SJSA1 (cell line): ENCODE measurements around the gene NFAM1. TPM values are rescaled to one million over a fixed set of nuclear protein-coding genes. Genes with fewer than 3 reads are reported as not detected.

Source experiments
- DNase-seq, 2 experiments: peaks; one replicate each; pipeline ENCODE4 v3.0.0-alpha.2; 2015 to 2020; ENCODE audit warnings: low spot score in 2 of 2, low read depth in 1 of 2
- H3K27ac ChIP-seq: fragments of 250-450 bp; sonication (Bioruptor Pico); 2 replicates; pipeline ENCODE4 v1.5.1; 2020; ENCODE audit warnings: mild to moderate bottlenecking, moderate library complexity
- H3K27me3 ChIP-seq: fragments of 250-450 bp; sonication (Bioruptor Pico); replicated peaks from 2 replicates; pipeline ENCODE4 v1.5.1; 2020; ENCODE audit warnings: mild to moderate bottlenecking, moderate library complexity
- H3K36me3 ChIP-seq: fragments of 250-450 bp; sonication (Bioruptor Pico); 2 replicates; pipeline ENCODE4 v1.5.1; 2020; ENCODE audit warnings: mild to moderate bottlenecking
- H3K4me1 ChIP-seq: fragments of 250-450 bp; sonication (Bioruptor Pico); replicated peaks from 2 replicates; pipeline ENCODE4 v1.6.1; 2021; ENCODE audit warnings: mild to moderate bottlenecking
- H3K4me3 ChIP-seq: fragments of 250-450 bp; sonication (Bioruptor Pico); 2 replicates; pipeline ENCODE4 v1.5.1; 2020; ENCODE audit warnings: mild to moderate bottlenecking
- H3K9me3 ChIP-seq: fragments of 250-450 bp; sonication (Bioruptor Pico); replicated peaks from 2 replicates; pipeline ENCODE4 v1.5.1; 2020; ENCODE audit warnings: mild to moderate bottlenecking
- total RNA-seq: library from RNA; depleted of rRNA; stranded (reverse); fragments of >200 nt; shearing (Covaris generic); gene quantifications from 2 replicates; pipeline ENCODE4 v1.2.3, GENCODE V29; 2014; rRNA removed

The NFAM1 gene, protein sequence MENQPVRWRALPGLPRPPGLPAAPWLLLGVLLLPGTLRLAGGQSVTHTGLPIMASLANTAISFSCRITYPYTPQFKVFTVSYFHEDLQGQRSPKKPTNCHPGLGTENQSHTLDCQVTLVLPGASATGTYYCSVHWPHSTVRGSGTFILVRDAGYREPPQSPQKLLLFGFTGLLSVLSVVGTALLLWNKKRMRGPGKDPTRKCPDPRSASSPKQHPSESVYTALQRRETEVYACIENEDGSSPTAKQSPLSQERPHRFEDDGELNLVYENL
- total RNA-seq, result not detected in 2 replicates

DNA sequence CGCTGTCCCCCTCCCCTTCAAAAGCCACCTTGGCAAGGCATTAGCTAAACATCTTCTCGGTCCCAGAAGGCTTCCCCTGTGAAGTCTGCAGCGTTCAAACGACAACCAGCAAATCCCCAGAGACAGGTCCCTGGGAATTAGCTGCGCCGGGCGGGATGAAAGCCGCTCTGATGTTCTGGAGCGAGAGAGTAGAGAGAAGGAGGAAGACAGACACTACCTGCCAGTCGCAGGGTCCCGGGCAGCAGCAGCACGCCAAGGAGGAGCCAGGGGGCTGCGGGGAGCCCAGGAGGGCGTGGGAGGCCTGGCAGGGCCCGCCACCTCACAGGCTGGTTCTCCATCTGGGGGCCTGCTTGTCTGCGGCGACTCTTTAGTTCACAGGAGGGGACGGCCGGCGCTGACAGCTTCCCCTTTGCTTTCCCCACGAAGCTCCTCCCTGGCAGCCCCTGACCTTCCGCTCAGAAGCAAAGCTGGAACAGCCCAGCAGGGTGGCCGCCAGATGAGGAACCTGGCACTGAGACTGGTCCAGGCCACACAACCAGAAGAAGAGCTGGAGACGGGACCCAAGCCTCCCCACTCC, at the start of gene NFAM1:
NFAM1 (minus strand) TSS at position 384 of the 577 bp plus-strand sequence; CDS start at position 338, 46 bp downstream.
- H3K4me1 ChIP-seq, result no peaks in the 10 kb centered on the region
- no peak within 1 kb of the TSS for H3K4me3 ChIP-seq
- no peaks in the 10 kb centered on the region for H3K9me3 ChIP-seq
- no peak within 1 kb of the TSS for H3K27ac ChIP-seq
- no peak for DNase-seq
- no peaks in the 10 kb centered on the region for H3K36me3 ChIP-seq
- peaks cover 14% of the 10 kb centered on the region; the same call in 1 of the 2 replicates for H3K27me3 ChIP-seq

DNA sequence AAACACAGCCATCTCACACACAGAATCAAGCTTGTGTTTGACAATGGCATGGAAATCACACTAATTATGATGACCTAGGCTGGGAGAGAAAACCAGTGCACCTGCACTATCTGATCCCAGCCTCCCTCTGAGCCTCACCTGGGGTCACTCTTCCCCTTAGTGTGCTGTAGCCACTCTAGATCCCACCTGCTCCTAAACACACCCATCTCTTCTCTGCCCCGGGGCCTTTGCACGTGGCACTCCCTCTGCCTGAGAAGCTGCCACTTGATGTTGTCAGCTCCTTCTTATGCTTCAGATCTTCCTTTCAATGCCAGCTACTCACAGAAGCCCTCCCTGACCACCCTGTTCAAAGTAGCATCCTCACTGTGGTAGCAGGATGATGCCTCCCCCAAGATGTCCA, 42.9 kb upstream of the NFAM1 start:
- Histone ChIP-seq H3K27me3 (0 out of 2 replicates have a peak, but pooled peaks cover 3% of the 10 kb centered on the region), H3K4me3 (no peak overlapping the region), H3K4me1 (no peaks in the 10 kb centered on the region), H3K9me3 (no peaks in the 10 kb centered on the region; the same call in 1 of the 2 replicates), H3K27ac (no peak overlapping the region), H3K36me3 (no peaks in the 10 kb centered on the region)
- no peak for DNase-seq

DNA sequence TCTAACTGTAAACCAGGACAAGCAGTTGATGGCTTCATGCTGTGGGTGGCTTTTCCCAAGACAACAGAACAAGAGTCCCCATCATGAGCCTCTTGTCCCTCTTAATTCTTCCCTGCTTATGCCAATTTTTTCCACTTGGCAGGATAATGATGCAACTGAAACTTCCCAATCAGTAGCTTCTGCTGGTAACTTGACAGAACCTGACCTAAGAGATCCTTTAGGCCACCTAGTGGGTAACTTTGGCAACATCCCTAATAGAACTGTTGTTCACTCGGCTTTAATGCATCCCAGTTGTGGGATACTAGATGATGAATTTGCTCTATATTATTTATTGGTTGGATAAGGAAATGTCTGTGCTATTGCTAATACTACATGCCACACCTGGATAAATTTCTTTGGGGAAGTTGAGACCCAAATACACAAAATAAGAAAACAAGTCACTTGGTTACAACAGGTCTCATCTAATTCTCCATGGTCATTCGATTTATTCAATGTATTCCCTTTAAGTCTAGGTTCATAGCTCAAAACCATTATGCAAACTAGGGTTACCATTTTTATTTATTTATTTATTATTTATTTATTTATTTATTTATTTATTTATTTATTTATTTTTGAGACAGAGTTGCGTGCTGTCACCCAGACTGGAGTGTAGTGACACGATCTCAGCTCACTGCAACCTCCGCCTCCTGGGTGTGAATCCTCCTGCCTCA, 41.4 kb upstream of the NFAM1 start:
- no peaks in the 10 kb centered on the region for H3K36me3 ChIP-seq
- no peaks in the 10 kb centered on the region; the same call in 1 of the 2 replicates for H3K9me3 ChIP-seq
- H3K27me3 ChIP-seq, result 0 out of 2 replicates have a peak, but pooled peaks cover 3% of the 10 kb centered on the region
- peak in 1 of 2 experiments; percentile 7 for DNase-seq
- H3K4me1 ChIP-seq, result no peaks in the 10 kb centered on the region
- H3K27ac ChIP-seq, result no peak overlapping the region
- no peak overlapping the region for H3K4me3 ChIP-seq

DNA sequence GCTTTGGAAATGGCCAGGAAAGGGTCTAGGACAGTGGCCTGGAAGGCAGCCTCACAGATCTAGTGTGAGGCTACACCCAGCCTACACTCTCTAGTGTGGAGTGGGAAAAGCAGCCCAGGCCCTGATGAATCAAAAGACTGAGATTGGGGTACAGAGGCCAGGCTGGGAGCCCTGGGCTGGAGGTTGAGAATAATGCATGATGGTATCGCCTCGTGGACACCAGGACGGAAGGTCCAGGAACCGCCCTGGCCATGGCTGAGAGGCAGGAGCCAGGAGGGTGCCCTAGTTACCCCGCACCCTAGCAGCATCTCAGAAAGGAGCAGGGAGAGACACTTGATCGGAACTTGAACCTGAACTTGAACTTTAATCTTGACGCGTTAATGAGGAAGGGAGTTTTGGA, 40.5 kb upstream of the NFAM1 start:
- 0 out of 2 replicates have a peak, but pooled peaks cover 9% of the 10 kb centered on the region for H3K27me3 ChIP-seq
- no peak overlapping the region for H3K4me3 ChIP-seq
- no peaks in the 10 kb centered on the region for H3K36me3 ChIP-seq
- no peaks in the 10 kb centered on the region for H3K4me1 ChIP-seq
- no peaks in the 10 kb centered on the region; the same call in 1 of the 2 replicates for H3K9me3 ChIP-seq
- DNase-seq, result no peak
- H3K27ac ChIP-seq, result no peak overlapping the region

DNA sequence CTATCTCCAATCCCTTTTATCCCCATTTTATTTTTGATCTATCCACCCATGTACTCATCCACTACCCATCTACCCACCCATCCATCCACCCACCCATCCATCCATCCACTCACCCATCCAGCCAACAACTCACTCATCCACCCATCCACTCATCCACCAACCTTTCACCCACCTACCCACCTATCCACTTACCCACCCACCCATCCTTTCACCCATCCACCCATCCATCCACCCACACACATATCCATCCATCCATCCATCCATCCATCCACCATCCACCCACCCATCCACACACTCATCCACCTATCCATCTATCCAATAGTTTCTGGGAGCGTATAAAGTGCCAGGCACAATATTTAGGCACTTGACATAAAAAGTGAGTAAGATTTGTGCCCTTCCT, 39.2 kb upstream of the NFAM1 start:
- H3K36me3 ChIP-seq, result no peaks in the 10 kb centered on the region

DNA sequence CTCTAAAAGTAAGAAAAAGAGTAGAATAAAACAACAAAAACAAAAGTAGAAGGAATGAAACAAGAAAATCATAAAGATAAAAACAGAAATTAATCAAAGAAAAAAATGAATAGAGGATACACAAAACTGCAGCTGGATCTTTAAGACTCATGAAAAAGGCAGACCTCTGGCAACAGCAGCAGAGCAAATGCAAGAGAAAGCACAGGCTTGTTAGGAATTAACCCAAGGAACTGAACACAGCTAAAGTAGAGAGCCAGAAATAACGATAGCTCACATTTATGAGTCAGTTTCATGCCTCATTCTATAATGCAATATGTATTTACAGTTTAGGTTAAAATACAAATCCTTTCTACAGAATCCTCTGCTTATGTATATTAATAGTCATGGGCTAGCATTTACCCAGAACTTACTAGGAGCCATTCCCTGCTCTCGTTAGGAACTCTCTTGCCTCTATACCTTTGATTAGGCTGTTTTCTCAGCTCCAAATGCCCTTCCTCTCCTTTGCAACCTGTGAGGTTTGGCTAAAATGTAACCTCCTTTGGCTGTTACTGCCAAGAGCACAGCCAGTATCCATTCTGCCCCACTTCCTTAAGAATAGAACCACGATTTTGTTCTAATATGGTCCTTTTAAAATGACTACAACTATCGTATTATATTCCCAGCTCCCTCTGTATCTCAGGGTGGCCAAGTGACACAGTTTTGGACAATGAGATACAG, 38.3 kb upstream of the NFAM1 start:
- no peak for DNase-seq
- Histone ChIP-seq H3K9me3 (no peaks in the 10 kb centered on the region; the same call in 1 of the 2 replicates), H3K36me3 (no peaks in the 10 kb centered on the region), H3K27ac (no peak overlapping the region), H3K4me1 (no peaks in the 10 kb centered on the region), H3K27me3 (peaks cover 9% of the 10 kb centered on the region; the same call in 1 of the 2 replicates), H3K4me3 (no peak overlapping the region)

More for the DNA sequence above, 39.2 kb upstream of the NFAM1 start:
- no peak overlapping the region for H3K4me3 ChIP-seq
- peaks cover 9% of the 10 kb centered on the region; the same call in 1 of the 2 replicates for H3K27me3 ChIP-seq
- no peak for DNase-seq
- no peaks in the 10 kb centered on the region; the same call in 1 of the 2 replicates for H3K9me3 ChIP-seq
- no peaks in the 10 kb centered on the region for H3K4me1 ChIP-seq
- H3K27ac ChIP-seq, result no peak overlapping the region

DNA sequence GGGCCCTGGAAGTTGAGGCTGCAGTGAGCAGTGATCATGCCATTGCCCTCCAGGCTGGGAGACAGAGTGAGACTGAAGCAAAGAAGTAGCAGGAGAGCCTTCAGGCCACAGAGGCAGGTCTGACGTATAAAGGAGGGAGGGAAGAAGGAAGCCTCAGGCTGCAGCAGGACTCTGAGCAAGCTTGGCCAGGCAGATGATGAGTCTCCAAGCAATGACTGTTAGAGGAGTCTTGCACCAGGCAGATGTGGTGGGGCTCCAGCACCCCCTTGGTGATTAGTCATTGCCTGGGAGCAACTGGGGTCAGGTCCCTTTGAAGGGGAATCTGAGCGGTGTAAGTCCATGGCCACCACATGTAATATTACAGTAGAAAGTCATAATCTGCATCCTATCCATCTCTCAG, 36.6 kb upstream of the NFAM1 start:
- Histone ChIP-seq H3K9me3 (no peaks in the 10 kb centered on the region; the same call in 1 of the 2 replicates), H3K36me3 (no peaks in the 10 kb centered on the region), H3K4me3 (no peak overlapping the region), H3K27me3 (peaks cover 9% of the 10 kb centered on the region; the same call in 1 of the 2 replicates), H3K27ac (no peak overlapping the region), H3K4me1 (no peaks in the 10 kb centered on the region)
- no peak for DNase-seq

DNA sequence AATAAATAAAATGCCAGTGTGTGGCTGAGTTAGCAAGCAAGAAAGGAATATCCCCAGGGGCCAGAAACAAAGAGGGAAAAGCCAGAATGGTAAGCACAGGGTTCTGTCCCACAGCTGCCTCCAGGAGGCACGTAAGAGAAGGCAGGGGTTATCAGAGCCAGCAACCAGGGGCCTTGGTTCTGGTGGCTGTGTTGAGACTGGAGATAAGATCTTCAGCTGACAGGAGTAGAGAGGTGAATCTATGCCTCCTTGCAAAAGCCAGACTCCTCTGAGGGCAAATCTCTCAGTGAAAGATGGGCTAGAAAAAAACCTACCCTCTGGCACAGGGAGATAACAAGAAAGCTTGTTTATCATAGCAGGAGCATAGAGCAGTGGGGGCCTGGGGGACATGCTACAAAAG, 29.8 kb upstream of the NFAM1 start:
- Histone ChIP-seq H3K4me3 (no peak overlapping the region), H3K27me3 (peaks cover 26% of the 10 kb centered on the region), H3K4me1 (no peaks in the 10 kb centered on the region), H3K27ac (no peak overlapping the region), H3K36me3 (no peaks in the 10 kb centered on the region), H3K9me3 (no peaks in the 10 kb centered on the region)
- no peak for DNase-seq

DNA sequence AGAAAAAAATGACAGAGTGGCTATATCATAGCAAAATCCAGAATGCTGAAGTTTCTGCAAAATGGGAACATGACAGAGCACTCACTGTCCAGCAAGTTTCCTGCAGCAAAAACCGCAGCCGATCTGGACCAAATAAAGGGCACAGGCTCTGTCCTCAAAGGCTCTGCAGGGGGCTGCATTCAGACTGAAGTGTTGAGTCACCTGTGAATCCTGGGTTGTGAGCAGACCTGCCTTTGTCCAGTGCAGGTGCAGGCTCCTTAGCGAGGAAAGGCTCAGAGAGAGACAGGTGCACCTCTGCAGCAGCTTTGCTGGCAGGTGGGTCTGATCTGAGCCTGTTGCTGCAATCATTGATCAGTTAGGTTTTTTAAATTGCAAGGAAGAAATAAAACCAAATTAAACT, 29.3 kb upstream of the NFAM1 start:
- H3K4me1 ChIP-seq, result no peaks in the 10 kb centered on the region
- H3K9me3 ChIP-seq, result no peaks in the 10 kb centered on the region
- H3K36me3 ChIP-seq, result no peaks in the 10 kb centered on the region
- H3K4me3 ChIP-seq, result no peak overlapping the region
- no peak overlapping the region for H3K27ac ChIP-seq
- no peak for DNase-seq
- peaks cover 26% of the 10 kb centered on the region for H3K27me3 ChIP-seq

DNA sequence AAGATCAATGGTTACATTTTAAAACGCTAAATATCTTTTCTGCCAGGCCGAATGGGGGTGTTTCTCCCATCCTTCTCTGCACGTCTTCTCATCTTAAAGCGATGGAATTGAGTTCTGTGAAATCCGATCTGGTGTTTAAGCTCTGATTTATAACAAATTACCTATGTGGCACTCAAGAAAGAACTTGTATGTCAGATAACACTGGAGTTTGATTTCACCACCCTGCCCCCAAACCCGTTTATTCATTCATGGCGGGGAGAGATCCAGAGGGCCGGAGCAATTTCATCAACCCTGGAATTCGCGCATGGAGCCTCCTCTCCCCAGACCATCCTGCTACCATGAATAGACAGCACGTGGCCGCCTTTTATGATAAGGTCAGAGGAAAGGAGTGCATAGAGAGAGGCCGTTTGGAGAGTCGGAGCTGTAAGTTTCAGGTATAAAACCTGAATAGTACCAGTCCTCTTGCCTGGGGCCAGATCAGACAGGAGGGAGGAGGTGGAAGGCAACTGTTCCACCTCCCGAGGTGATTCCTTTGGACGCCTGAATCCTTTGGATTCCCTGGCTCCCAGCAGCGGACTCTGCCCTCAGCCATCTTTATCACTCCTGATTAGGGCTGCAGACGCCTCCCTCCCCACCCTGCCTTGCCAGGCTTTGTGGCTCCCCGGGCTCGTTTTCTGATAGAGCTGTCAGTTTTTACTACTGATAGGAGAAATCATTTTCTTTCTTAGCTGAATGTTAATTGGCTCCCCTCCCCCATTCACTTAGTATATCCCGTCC, 27.3 kb upstream of the NFAM1 start:
- Histone ChIP-seq H3K27ac (no peak overlapping the region), H3K4me1 (no peaks in the 10 kb centered on the region), H3K27me3 (peaks cover 26% of the 10 kb centered on the region), H3K36me3 (no peaks in the 10 kb centered on the region), H3K9me3 (no peaks in the 10 kb centered on the region), H3K4me3 (no peak overlapping the region)
- DNase-seq, result no peak

DNA sequence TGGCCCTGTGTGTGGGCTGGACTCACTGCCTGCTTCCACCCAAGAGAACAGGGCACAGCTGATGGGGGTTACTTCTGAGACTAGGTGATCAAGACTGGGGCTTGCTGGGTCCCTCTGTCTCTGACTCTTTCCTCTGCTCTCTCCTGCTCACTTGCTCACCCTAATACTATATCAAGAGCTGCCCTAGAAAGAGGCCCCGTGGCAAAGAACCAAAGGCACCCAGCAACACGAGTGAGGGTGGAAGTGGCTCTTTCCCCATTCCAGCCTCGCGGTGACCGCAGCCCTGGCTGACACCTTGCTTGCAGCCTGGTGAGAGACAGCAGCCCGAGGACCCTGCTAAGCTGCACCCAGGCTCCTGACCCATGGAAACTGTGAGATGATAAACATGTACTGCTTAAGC, 20.7 kb upstream of the NFAM1 start:
- no peak overlapping the region for H3K4me3 ChIP-seq
- no peaks in the 10 kb centered on the region for H3K9me3 ChIP-seq
- H3K27me3 ChIP-seq, result peaks cover 10% of the 10 kb centered on the region
- no peaks in the 10 kb centered on the region for H3K36me3 ChIP-seq
- no peaks in the 10 kb centered on the region for H3K4me1 ChIP-seq
- H3K27ac ChIP-seq, result no peak overlapping the region
- DNase-seq, result no peak

DNA sequence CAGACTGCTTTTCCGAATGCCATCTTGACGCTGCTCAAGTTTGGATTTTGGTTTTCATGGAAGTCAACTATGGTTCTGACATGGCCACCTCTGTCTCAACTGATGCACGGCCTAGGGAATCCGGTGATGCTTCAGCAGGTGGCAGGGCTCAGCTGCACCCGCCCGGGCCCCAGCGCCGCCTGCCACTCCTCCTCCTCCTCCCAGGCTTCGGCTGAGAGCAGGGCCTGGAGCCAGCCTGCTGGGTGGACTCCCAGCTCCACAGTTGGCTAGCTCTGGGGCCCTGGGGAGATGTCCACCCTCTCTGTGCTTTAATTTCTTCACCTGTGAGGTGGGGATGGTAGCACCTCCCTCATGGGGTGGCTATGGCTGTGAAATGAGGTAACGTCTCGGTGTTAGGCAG, 20.3 kb upstream of the NFAM1 start:
- Histone ChIP-seq H3K4me1 (no peaks in the 10 kb centered on the region), H3K27me3 (peaks cover 10% of the 10 kb centered on the region), H3K9me3 (no peaks in the 10 kb centered on the region), H3K27ac (no peak overlapping the region), H3K4me3 (no peak overlapping the region), H3K36me3 (no peaks in the 10 kb centered on the region)
- DNase-seq, result no peak
